Stimulated activated naive CD8-positive, alpha-beta T cell treated with anti-CD3 and anti-CD28 coated beads, Interleukin-15, Interleukin-2, amounts not matched to agents 100 U/mL and 50 U/mL, for 24 hours (primary cell): Measurements from ENCODE around the gene RABGAP1.

Experiments
- ATAC-seq: fragments of 150-1000 bp; cut with Tn5 transposase; one replicate; pipeline ENCODE4 v1.10.0; 2021
- DNase-seq: peaks from one replicate; pipeline ENCODE4 v3.0.0; 2021

The RABGAP1 gene

GRCh38 chr9:122944960-122945888, 4.4 kb downstream of the RABGAP1 start:
- ATAC-seq = no peak
- no peak for DNase-seq

GRCh38 chr9:122946461-122947005, 5.7 kb downstream of the RABGAP1 start:
- no peak for DNase-seq
- no peak for ATAC-seq

GRCh38 chr9:122948313-122948712, 7.5 kb downstream of the RABGAP1 start:
- no peak for DNase-seq
- ATAC-seq = peak; percentile 63

- DNase-seq = no peak
- ATAC-seq = no peak
These were observed 8.9 kb downstream of the RABGAP1 start for GRCh38 chr9:122949696-122950095.

DNA sequence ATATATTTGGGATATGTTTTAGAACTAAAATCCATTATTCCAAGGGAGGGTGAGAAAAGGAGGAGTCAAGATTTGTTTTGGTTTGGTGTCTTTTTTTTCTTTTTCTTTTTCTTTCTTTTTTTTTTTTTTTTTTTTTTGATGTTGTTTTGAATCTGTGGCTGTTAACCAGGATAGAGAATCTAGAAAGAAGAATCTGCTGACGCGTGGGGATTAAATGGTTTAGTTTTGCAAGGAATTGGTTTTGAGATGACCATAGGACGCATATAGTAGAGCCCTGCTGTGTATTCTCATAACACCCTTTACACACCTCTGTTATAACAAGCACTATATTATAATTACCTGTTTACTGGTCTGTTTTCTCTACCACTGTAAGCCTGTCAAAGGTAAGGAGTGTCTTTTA, 9.4 kb downstream of the RABGAP1 start:
- no peak for ATAC-seq
- no peak for DNase-seq

DNA sequence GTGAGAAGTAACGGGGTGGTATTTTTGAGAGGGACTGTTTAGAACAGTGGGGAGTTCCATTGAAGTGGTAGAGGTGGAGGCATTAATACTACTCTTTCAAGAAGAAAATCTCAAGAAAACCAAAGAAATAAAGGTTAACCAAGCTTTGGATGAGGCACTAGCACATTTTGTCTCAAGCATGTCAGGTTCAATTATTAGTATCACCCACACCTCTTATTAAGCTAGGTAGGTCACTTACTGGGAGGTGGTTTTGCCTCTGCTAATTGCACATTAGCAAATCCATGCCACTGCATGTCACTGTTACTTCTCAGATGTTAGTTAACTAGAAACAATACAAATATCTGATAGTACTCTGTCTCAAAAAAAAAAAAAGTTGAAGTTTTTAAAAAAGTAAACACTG, 10.2 kb downstream of the RABGAP1 start:
- no peak for DNase-seq
- ATAC-seq = no peak

DNA sequence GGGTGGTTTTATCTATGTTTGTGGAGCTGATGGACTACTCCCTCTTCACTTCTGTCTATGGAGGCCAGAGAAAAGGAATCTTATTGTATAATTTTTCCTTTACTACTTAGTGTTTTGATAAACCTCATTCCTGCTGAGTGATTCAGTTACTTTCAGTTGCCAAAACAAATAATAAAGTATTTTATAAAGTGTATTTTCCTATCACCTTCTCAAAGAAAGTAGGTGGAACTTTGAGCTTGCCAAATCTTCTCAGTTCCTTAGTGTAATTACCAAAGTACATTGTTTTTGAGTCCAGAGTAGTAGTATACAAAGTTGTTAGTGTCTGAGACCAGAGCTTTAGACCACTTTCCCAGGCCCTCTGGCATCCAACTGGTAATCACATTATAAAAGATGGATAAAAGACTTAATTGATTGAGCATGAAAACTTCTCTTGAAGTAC, 13.5 kb downstream of the RABGAP1 start:
- DNase-seq = no peak
- ATAC-seq = no peak

DNA sequence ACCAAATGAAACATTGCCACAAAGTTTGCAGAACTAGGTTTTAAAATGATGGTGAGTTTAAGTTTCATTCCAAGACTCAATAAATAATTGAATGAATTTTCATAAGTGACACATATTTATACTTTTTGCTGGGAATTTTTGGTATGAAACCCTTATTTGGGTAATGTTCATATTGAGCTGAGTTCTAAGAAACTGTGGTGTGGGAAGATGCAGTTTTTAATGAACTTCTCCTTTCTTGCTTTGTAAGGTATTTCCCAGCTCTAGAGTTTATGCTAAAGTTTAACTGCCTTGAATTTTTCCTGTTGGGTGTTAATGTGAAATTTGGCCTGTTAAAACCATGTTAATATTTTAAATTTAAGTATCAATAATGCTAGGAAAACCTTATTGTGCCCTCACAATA, 15.1 kb downstream of the RABGAP1 start:
- ATAC-seq (no peak), DNase-seq (no peak)

GRCh38 chr9:122961139-122961538, 20.3 kb downstream of the RABGAP1 start:
- DNase-seq (no peak), ATAC-seq (no peak)

GRCh38 chr9:122975196-122975595, 34.4 kb downstream of the RABGAP1 start:
- ATAC-seq (no peak), DNase-seq (no peak)

- ATAC-seq (no peak), DNase-seq (no peak)
These were observed 37.8 kb downstream of the RABGAP1 start for GRCh38 chr9:122978601-122979000.

- DNase-seq = no peak
These were observed 45.2 kb downstream of the RABGAP1 start for GRCh38 chr9:122986010-122986409.

GRCh38 chr9:122988141-122988540, 47.3 kb downstream of the RABGAP1 start:
- DNase-seq (no peak), ATAC-seq (no peak)

More at GRCh38 chr9:122986010-122986409, 45.2 kb downstream of the RABGAP1 start:
- no peak for ATAC-seq

- ATAC-seq (no peak), DNase-seq (no peak)
These were observed 48.3 kb downstream of the RABGAP1 start for GRCh38 chr9:122988920-122989621.

GRCh38 chr9:122991370-122991830, 50.6 kb downstream of the RABGAP1 start:
- ATAC-seq (peak; percentile 98), DNase-seq (peak; percentile 16)

GRCh38 chr9:122996586-122996985, 55.8 kb downstream of the RABGAP1 start:
- DNase-seq = no peak

GRCh38 chr9:122998448-122998847, 57.6 kb downstream of the RABGAP1 start:
- DNase-seq = no peak
- ATAC-seq = no peak

More at GRCh38 chr9:122996586-122996985, 55.8 kb downstream of the RABGAP1 start:
- no peak for ATAC-seq

DNA sequence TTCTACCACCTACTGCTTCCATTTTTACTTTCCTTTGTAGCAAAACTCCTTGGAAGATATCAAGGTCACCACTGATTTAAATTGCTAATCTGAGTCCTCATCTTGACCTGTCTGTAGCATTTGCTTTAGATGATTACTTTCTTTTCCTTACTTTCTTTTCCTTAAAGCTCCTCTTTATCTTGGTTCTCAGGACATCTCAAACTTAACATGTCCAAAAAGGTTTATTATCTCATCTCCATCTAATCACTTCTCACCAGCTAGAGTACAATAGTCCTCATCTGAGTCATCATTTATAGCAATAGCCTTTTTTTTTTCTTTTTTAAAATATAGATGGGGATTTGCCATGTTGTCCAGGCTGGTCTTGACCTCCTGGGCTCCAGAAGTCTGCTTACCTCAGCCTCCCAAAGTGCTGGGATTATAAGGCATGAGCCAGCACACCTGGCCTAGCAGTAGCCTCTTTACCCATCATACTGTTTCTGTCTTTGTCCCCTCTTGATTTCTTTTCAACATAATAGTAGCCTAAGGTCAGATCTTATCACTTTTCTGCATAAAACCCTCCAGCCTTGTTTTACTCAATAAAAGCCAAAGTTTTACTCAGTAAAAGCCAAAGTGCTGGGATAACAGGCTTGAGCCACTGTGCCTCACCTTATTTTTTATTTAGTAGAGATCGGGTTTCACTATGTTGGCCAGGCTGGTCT, 59.7 kb downstream of the RABGAP1 start:
- no peak for ATAC-seq
- DNase-seq = no peak

GRCh38 chr9:123002754-123003153, 61.9 kb downstream of the RABGAP1 start:
- DNase-seq (no peak), ATAC-seq (no peak)

DNA sequence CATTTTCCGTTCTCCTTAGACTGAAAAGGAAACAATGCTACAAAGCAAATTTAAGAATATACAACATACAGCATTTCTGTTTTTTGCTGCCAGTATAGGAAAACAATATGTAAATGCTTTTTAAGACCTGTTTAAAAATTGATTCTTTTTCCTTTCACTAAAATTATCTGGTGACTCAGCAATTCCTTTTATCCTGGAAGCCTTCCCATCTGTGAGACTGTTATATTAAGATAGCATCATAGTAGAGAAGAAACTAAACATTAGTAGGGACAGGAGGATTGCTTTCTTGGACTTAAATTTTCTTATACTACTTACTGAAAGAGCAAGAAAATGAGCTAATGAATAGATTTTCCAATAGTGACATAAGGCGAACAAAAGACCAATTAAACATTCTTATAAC, 62.6 kb downstream of the RABGAP1 start:
- ATAC-seq = no peak
- DNase-seq = no peak

GRCh38 chr9:123005964-123006363, 65.1 kb downstream of the RABGAP1 start:
- ATAC-seq (no peak), DNase-seq (no peak)

DNA sequence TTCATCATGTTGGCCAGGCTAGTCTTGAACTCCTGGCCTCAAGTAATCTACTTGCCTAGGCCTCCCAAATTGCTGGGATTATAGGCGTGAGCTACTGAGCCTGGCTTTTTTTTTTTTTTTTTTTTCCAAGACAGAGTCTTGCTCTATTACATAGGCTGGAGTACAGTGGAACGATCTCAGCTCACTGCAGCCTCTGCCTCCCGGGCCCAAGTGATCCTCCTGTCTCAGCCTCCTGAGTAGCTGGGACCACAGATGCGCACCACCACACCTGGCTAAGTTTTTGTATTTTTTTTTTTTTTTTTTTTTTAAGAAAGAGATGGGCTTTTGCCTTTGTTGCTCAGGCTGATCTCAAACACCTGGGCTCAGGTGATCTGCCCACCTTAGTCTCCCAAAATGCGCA, 66.4 kb downstream of the RABGAP1 start:
- no peak for ATAC-seq
- no peak for DNase-seq
